Tibial nerve (tissue), 4 donors: ENCODE results near the gene SATB2. TPM values are rescaled to one million over a fixed set of nuclear protein-coding genes. Genes with fewer than 3 reads are reported as not detected.
A peak's percentile ranks its signal among the peaks of the same experiment; 100 is the strongest.

ENCODE experiments used
- DNase-seq, 2 donors: peaks; one replicate each; pipeline ENCODE4 v3.0.0-alpha.2; 2019; ENCODE audit warnings: low spot score in 2 of 2
- H3K27ac ChIP-seq, 4 donors: fragments of 200-600 bp; sonication (generic) in 3 of 4; one replicate each; pipeline ENCODE4 v1.5.1; 2017 to 2019; ENCODE audit warnings: mild to moderate bottlenecking in 1 of 4
- H3K27me3 ChIP-seq, 2 donors: fragments of 200-600 bp; sonication (generic) in 1 of 2; one replicate each; pipeline versions ENCODE4 v1.5.1 to v1.6.0; 2017 to 2019
- H3K36me3 ChIP-seq, 3 donors: fragments of 200-600 bp; sonication (generic); one replicate each; pipeline ENCODE4 v1.5.1; 2018 to 2019
- H3K4me1 ChIP-seq, 4 donors: fragments of 200-600 bp; sonication (generic) in 3 of 4; one replicate each; pipeline ENCODE4 v1.5.1; 2017 to 2019
- H3K4me3 ChIP-seq, 4 donors: fragments of 200-600 bp; sonication (generic) in 3 of 4; one replicate each; pipeline ENCODE4 v1.5.1; 2017 to 2019; ENCODE audit warnings: mild to moderate bottlenecking in 1 of 4, moderate library complexity in 1 of 4
- H3K9me3 ChIP-seq, 4 donors: fragments of 200-600 bp; sonication (generic) in 3 of 4; one replicate each; pipeline ENCODE4 v1.5.1; 2017 to 2019
- EP300 ChIP-seq, 2 donors: sonication (generic); formaldehyde crosslinking; IDR thresholded peaks; one replicate each; pipeline ENCODE4 v1.6.1; 2017; ENCODE audit warnings: antibody characterized with exemption in 2 of 2, mild to moderate bottlenecking in 1 of 2
- POLR2A ChIP-seq, 2 donors: fragments of 450-650 bp; IDR thresholded peaks; one replicate each; pipeline ENCODE4 v1.6.1; 2017; ENCODE audit warnings: antibody characterized with exemption in 2 of 2, mild to moderate bottlenecking in 2 of 2, moderate library complexity in 2 of 2
- WGBS, 2 donors: methylation state at CpG; one replicate each; pipeline ENCODE4 v1.1.5; 2018; 5-methylcytosine and 5-hydroxymethylcytosine counted together
- total RNA-seq, 4 donors: library from RNA; depleted of rRNA; stranded (reverse); fragments of >200 nt; gene quantifications; one replicate each; pipeline ENCODE4 v1.1.0, GENCODE V29; 2016
- TF ChIP-seq, protein P1 (sequence below), 5 experiments: fragments of 200-600 bp in 3 of 5; fragments of 450-650 bp in 2 of 5; sonication (generic) in 3 of 5; IDR thresholded peaks; one replicate each; pipeline ENCODE4 v1.5.1; 2016 to 2019; ENCODE audit warnings: antibody characterized with exemption in 5 of 5, mild to moderate bottlenecking in 3 of 5, moderate library complexity in 2 of 5

SATB2 gene
- total RNA-seq, 4 donors from 2014 or later, result 8.5 to 19.0 (median 12.0) TPM

DNA sequence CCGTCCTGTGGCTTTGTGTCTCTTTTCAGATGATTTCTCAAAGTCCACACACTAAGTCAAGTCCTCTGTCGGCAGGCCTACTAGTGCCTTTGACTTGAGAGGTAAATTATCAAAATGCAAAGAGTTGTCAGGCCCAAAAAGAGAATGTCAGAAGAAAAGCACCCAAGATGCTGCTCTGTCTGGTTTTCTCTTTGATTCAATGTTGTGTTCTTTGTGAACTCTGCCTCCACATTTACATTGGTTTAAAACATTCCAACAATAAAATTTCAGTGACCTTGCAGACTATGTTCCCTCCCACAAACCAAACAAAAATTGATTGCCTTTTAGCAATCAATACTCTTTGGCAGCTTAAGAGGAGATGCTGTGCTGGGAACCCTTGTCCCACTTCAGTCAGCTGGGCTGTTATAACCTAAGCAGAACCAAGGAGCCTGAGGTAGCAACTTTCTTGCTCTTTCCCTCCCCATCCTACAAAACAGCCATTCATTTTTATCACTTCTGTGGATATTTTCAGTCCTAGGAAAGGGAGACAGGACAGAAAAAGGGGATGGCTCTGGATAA is 19.6 kb upstream of the SATB2 start:
- Histone ChIP-seq H3K36me3 (no peaks in the 10 kb centered on the region), H3K9me3 (no peaks in the 10 kb centered on the region), H3K27ac (no peak overlapping the region), H3K4me1 (no peaks in the 10 kb centered on the region), H3K4me3 (no peak overlapping the region), H3K27me3 (peaks cover 0 to 51% of the 10 kb centered on the region in 2 donors)
- WGBS, 2 donors, result 80 to 91% methylated on average over 2 of the region's 2 CpGs
- no peak for DNase-seq
- TF ChIP-seq EP300 (IDR thresholded peaks at IDR 0.05), result no peak
- TF ChIP-seq, protein P1, sequence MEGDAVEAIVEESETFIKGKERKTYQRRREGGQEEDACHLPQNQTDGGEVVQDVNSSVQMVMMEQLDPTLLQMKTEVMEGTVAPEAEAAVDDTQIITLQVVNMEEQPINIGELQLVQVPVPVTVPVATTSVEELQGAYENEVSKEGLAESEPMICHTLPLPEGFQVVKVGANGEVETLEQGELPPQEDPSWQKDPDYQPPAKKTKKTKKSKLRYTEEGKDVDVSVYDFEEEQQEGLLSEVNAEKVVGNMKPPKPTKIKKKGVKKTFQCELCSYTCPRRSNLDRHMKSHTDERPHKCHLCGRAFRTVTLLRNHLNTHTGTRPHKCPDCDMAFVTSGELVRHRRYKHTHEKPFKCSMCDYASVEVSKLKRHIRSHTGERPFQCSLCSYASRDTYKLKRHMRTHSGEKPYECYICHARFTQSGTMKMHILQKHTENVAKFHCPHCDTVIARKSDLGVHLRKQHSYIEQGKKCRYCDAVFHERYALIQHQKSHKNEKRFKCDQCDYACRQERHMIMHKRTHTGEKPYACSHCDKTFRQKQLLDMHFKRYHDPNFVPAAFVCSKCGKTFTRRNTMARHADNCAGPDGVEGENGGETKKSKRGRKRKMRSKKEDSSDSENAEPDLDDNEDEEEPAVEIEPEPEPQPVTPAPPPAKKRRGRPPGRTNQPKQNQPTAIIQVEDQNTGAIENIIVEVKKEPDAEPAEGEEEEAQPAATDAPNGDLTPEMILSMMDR (IDR thresholded peaks at IDR 0.05), result no peak
- no peak for TF ChIP-seq POLR2A (IDR thresholded peaks at IDR 0.05)

DNA sequence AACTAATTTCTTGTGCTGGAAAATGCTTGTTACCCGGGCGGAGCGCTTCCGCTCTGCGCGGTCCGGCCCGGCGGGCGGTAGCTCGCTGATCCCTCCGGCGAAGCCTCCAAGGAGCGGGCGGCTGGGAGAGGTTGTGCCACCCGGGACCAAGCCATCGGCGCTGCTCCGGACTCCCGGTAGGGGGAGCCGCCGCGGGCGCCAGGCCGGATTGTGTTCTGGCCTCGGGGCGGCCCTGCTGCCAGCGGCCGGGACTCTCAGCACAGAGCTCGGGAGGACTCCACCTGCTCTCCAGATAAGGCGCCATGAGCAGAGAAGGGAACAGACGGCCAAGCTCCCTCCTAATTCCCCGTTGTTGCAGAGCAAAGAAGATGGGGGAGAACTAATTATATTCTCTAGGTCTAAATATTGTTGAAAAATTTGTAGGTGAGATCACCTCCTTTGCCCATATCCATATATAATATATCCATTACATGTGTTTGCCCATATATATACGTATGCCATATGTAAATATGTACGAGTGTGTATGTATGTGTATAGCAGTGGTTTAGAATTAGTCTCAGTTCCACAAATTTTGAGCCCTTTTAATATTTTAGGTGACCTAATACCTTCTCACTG is 13.8 kb upstream of the SATB2 start:
- Histone ChIP-seq H3K36me3 (no peaks in the 10 kb centered on the region), H3K4me3 (peak overlapping the region in 3 of 4 donors; percentile 4 to 32 (median 26)), H3K27ac (no peak overlapping the region), H3K27me3 (peaks cover 0 to 99% of the 10 kb centered on the region in 2 donors), H3K9me3 (no peaks in the 10 kb centered on the region), H3K4me1 (peaks cover 0 to 38% (median 11%) of the 10 kb centered on the region in 4 donors)
- DNase-seq, result peak in 1 of 2 donors; percentile 38
- WGBS, 2 donors, result 7 to 9% methylated on average over 24 to 35 of the region's 35 CpGs
- TF ChIP-seq POLR2A (IDR thresholded peaks at IDR 0.05), result no peak
- TF ChIP-seq EP300 (IDR thresholded peaks at IDR 0.05), result no peak
- TF ChIP-seq, protein P1 (IDR thresholded peaks at IDR 0.05), result peak; percentile 53 to 82 (median 58)

DNA sequence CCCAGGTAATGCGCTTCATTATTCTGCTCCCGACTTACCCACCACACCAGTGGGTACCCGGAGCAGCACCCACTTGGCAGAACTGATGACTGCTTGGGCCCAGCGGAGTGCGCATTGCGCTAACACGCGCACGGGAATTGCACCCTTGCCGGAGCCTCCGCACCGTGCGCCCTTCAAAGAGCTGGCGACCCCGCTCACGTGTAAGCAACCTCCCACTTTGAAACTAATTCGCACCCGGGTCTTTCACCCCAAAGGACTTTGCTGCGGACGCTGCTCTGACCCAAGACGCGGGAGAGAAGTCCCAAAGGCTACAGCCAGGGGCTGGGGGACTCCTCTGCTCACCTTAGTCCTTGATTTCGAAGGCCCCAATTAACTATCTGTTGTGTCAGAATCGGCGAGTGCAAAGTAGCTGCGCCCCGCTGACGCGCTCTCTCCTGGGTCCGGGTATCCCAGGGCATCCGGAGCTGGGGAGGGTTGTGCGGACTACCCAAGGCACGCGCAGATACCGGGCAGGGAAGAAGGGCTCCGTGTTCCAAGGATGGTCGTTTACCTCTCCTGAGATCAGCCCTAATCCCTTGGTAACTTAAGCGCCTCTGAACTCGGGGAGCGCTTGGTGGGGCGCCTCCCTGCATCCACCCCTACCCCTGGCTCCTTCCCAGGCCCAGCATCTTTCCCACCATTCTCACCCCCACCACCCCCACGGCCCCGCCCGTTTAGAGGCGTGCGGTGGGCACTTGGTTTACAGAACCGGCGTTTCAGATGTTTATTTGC is 13.1 kb upstream of the SATB2 start:
- no peak overlapping the region for H3K27ac ChIP-seq
- no peak for DNase-seq
- H3K9me3 ChIP-seq, result no peaks in the 10 kb centered on the region
- TF ChIP-seq POLR2A (IDR thresholded peaks at IDR 0.05) (no peak), EP300 (IDR thresholded peaks at IDR 0.05) (no peak)
- TF ChIP-seq, protein P1 (IDR thresholded peaks at IDR 0.05), result no peak
- H3K36me3 ChIP-seq, result no peaks in the 10 kb centered on the region
- peak overlapping the region in 3 of 4 donors; percentile 4 to 32 (median 26) for H3K4me3 ChIP-seq
- H3K27me3 ChIP-seq, result peaks cover 0 to 99% of the 10 kb centered on the region in 2 donors
- 2 to 12% methylated on average over 39 to 48 of the region's 48 CpGs for WGBS, 2 donors
- peaks cover 0 to 38% (median 11%) of the 10 kb centered on the region in 4 donors for H3K4me1 ChIP-seq

DNA sequence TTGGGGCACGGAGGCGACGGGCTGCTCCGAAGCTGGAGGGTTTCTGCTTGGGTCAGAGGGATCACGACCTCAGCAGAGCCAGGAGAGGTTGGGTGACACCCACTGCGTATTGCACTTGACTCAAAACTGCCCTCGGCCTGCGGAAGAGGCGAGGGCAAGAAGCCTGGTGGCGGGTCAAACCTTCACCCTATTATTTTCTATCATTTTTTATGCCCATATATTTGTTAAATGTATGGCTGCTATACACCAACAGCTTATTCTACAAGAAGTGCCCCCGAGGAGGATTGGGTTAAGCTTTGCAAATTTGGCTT is 12.6 kb upstream of the SATB2 start:
- TF ChIP-seq POLR2A (IDR thresholded peaks at IDR 0.05), result no peak
- no peak for TF ChIP-seq EP300 (IDR thresholded peaks at IDR 0.05)
- TF ChIP-seq, protein P1 (IDR thresholded peaks at IDR 0.05), result no peak
- H3K27ac ChIP-seq, result no peak overlapping the region
- H3K9me3 ChIP-seq, result no peaks in the 10 kb centered on the region
- H3K36me3 ChIP-seq, result no peaks in the 10 kb centered on the region
- peaks cover 0 to 99% of the 10 kb centered on the region in 2 donors for H3K27me3 ChIP-seq
- peaks cover 0 to 38% (median 11%) of the 10 kb centered on the region in 4 donors for H3K4me1 ChIP-seq
- no peak overlapping the region for H3K4me3 ChIP-seq
- 3 to 48% methylated on average over 9 to 11 of the region's 11 CpGs for WGBS, 2 donors
- DNase-seq, result no peak
